Mucosa of rectum (tissue), 2 donors: ENCODE measurements around the gene SNRPD1.
A peak's percentile ranks its signal among the peaks of the same experiment; 100 is the strongest.
"Not testable (repeated sequence)": the region's sequence is repeated elsewhere in the genome, so short reads cannot be mapped to it uniquely, and the experiment has no call there.

Experiments used
- H3K27ac ChIP-seq, 2 donors: one replicate each; pipeline ENCODE4 v1.7.0; 2013; ENCODE audit warnings: inconsistent platforms in 2 of 2, low read depth in 2 of 2, low read length in 2 of 2
- H3K27me3 ChIP-seq, 2 donors: one replicate each; pipeline ENCODE4 v1.7.0; 2013; ENCODE audit warnings: low read length in 2 of 2; ENCODE audit not compliant: control insufficient read depth in 2 of 2, insufficient read depth in 2 of 2
- H3K36me3 ChIP-seq, 2 donors: one replicate each; pipeline ENCODE4 v1.7.0; 2013; ENCODE audit warnings: low read length in 2 of 2; ENCODE audit not compliant: control insufficient read depth in 2 of 2, insufficient read depth in 2 of 2
- H3K4me1 ChIP-seq, 2 donors: one replicate each; pipeline ENCODE4 v1.7.0; 2013; ENCODE audit warnings: low read length in 2 of 2, mild to moderate bottlenecking in 1 of 2; ENCODE audit not compliant: control insufficient read depth in 2 of 2, insufficient read depth in 2 of 2
- H3K4me3 ChIP-seq, 2 donors: one replicate each; pipeline ENCODE4 v1.7.0; 2013; ENCODE audit warnings: low read length in 2 of 2
- H3K9ac ChIP-seq, 2 donors: one replicate each; pipeline ENCODE4 v1.7.0; 2013; ENCODE audit warnings: low read length in 2 of 2, low read depth in 1 of 2, mild to moderate bottlenecking in 1 of 2
- H3K9me3 ChIP-seq, 2 donors: one replicate each; pipeline ENCODE4 v1.7.0; 2013; ENCODE audit warnings: low read length in 2 of 2; ENCODE audit not compliant: control insufficient read depth in 2 of 2
- donor health status: healthy.
- donor health status: Normal muscosa, but diverticular disease.

The SNRPD1 gene

GRCh38 chr18:21600526-21601410 lies 11.3 kb upstream of the SNRPD1 start, which contains the start of gene ESCO1:
Gene ESCO1, minus strand, starts transcription at chr18:21600704. Its CDS starts 25,861 bp downstream, at chr18:21574843.
- Histone ChIP-seq H3K4me1 (peaks cover 0 to 7% of the 10 kb centered on the region in 2 donors), H3K27me3 (no peaks in the 10 kb centered on the region), H3K9ac (peak within 1 kb of the TSS; percentile 97 to 99), H3K4me3 (peak within 1 kb of the TSS; percentile 91 to 93), H3K27ac (peak within 1 kb of the TSS; percentile 98 to 100), H3K9me3 (no peaks in the 10 kb centered on the region), H3K36me3 (no peaks in the 10 kb centered on the region)

GRCh38 chr18:21602299-21602587 lies 9.9 kb upstream of the SNRPD1 start:
- peaks cover 0 to 7% of the 10 kb centered on the region in 2 donors for H3K4me1 ChIP-seq
- no peaks in the 10 kb centered on the region for H3K9me3 ChIP-seq
- H3K27me3 ChIP-seq, result no peaks in the 10 kb centered on the region
- no peak overlapping the region for H3K9ac ChIP-seq
- no peaks in the 10 kb centered on the region for H3K36me3 ChIP-seq
- H3K27ac ChIP-seq, result peak overlapping the region in 1 of 2 donors; percentile 23
- no peak overlapping the region for H3K4me3 ChIP-seq

- Histone ChIP-seq H3K4me1 (no peaks in the 10 kb centered on the region), H3K9me3 (no peaks in the 10 kb centered on the region), H3K27me3 (no peaks in the 10 kb centered on the region), H3K9ac (no peak overlapping the region), H3K4me3 (no peak overlapping the region), H3K36me3 (no peaks in the 10 kb centered on the region), H3K27ac (peak overlapping the region in 1 of 2 donors; percentile 28)
Measured at GRCh38 chr18:21604671-21605070, 7.4 kb upstream of the SNRPD1 start.

GRCh38 chr18:21605213-21605612 lies 6.9 kb upstream of the SNRPD1 start:
- H3K9ac ChIP-seq, result no peak overlapping the region
- H3K9me3 ChIP-seq, result no peaks in the 10 kb centered on the region
- no peaks in the 10 kb centered on the region for H3K36me3 ChIP-seq
- H3K27me3 ChIP-seq, result no peaks in the 10 kb centered on the region
- no peak overlapping the region for H3K4me3 ChIP-seq
- H3K4me1 ChIP-seq, result no peaks in the 10 kb centered on the region
- peak overlapping the region; percentile 20 to 28 for H3K27ac ChIP-seq

- peak overlapping the region; percentile 85 to 90 for H3K27ac ChIP-seq
- peak overlapping the region; percentile 78 to 94 for H3K4me3 ChIP-seq
- H3K9me3 ChIP-seq, H3K27me3 ChIP-seq, H3K36me3 ChIP-seq, H3K4me1 ChIP-seq: not testable (repeated sequence)
- H3K9ac ChIP-seq, result peak overlapping the region in 1 of 2 donors; percentile 79
Measured at GRCh38 chr18:21611401-21612124, 551 bp upstream of the SNRPD1 start.

- not testable (repeated sequence) for H3K4me1 ChIP-seq, H3K9me3 ChIP-seq, H3K27me3 ChIP-seq, H3K9ac ChIP-seq, H3K4me3 ChIP-seq, H3K27ac ChIP-seq
- peaks cover 11 to 21% of the 10 kb centered on the region in 2 donors for H3K36me3 ChIP-seq
Measured at GRCh38 chr18:21621640-21622039, 9.5 kb downstream of the SNRPD1 start.

GRCh38 chr18:21629089-21629832 lies 17.1 kb downstream of the SNRPD1 start:
- Histone ChIP-seq H3K36me3 (peaks cover 17 to 19% of the 10 kb centered on the region in 2 donors), H3K9me3 (no peaks in the 10 kb centered on the region), H3K9ac (no peak overlapping the region), H3K27me3 (no peaks in the 10 kb centered on the region), H3K27ac (peak overlapping the region in 1 of 2 donors; percentile 3), H3K4me3 (no peak overlapping the region), H3K4me1 (no peaks in the 10 kb centered on the region)

GRCh38 chr18:21632393-21632792 lies 20.3 kb downstream of the SNRPD1 start:
- Histone ChIP-seq H3K9ac (no peak overlapping the region), H3K27ac (no peak overlapping the region), H3K9me3 (no peaks in the 10 kb centered on the region), H3K4me1 (no peaks in the 10 kb centered on the region), H3K27me3 (no peaks in the 10 kb centered on the region), H3K4me3 (no peak overlapping the region), H3K36me3 (peaks cover 13 to 18% of the 10 kb centered on the region in 2 donors)

GRCh38 chr18:21634588-21635199 lies 22.6 kb downstream of the SNRPD1 start:
- no peak overlapping the region for H3K9ac ChIP-seq
- H3K4me3 ChIP-seq, result no peak overlapping the region
- no peaks in the 10 kb centered on the region for H3K9me3 ChIP-seq
- peaks cover 0 to 3% of the 10 kb centered on the region in 2 donors for H3K4me1 ChIP-seq
- no peak overlapping the region for H3K27ac ChIP-seq
- peaks cover 7 to 8% of the 10 kb centered on the region in 2 donors for H3K36me3 ChIP-seq
- H3K27me3 ChIP-seq, result no peaks in the 10 kb centered on the region
